Endodermal cell (in vitro differentiated cells): ENCODE data around the gene NDUFA8. TPM values are rescaled to one million over a fixed set of nuclear protein-coding genes. Genes with fewer than 3 reads are reported as not detected.

ENCODE experiments used
- DNase-seq: peaks from one replicate; pipeline ENCODE4 v3.0.0-alpha.2; 2017
- H3K27ac ChIP-seq: 2 replicates; pipeline ENCODE4 v1.5.1; 2013; ENCODE audit warnings: mild to moderate bottlenecking, low read depth, low read length, moderate library complexity
- H3K27me3 ChIP-seq: 2 replicates; pipeline ENCODE4 v1.6.1; 2013; ENCODE audit warnings: mild to moderate bottlenecking, low read length, moderate library complexity; ENCODE audit not compliant: insufficient read depth, control insufficient read depth, poor library complexity, severe bottlenecking
- H3K36me3 ChIP-seq: 2 replicates; pipeline ENCODE4 v1.7.0; 2013; ENCODE audit warnings: mild to moderate bottlenecking, low read length, moderate library complexity; ENCODE audit not compliant: control insufficient read depth, insufficient read depth
- H3K4me1 ChIP-seq: one replicate; pipeline ENCODE4 v1.7.0; 2013; ENCODE audit warnings: low read length; ENCODE audit not compliant: control insufficient read depth, insufficient read depth
- H3K4me3 ChIP-seq: 2 replicates; pipeline ENCODE4 v1.5.1; 2013; ENCODE audit warnings: mild to moderate bottlenecking, low read length, moderate library complexity
- H3K9ac ChIP-seq: 2 replicates; pipeline ENCODE4 v1.6.1; 2013; ENCODE audit warnings: mild to moderate bottlenecking, low read length, moderate library complexity; ENCODE audit not compliant: poor library complexity, severe bottlenecking; ENCODE audit errors: extremely low read depth
- H3K9me3 ChIP-seq: 2 replicates; pipeline ENCODE4 v1.6.1; 2013; ENCODE audit warnings: mild to moderate bottlenecking, low read length, moderate library complexity; ENCODE audit not compliant: control insufficient read depth
- H3K27ac Mint-ChIP-seq: 2 replicates; pipeline ENCODE4 v1.8.0; 2020; ENCODE audit warnings: mixed read lengths
- H3K27me3 Mint-ChIP-seq: 2 replicates; pipeline ENCODE4 v1.8.0; 2021; ENCODE audit warnings: mild to moderate bottlenecking, mixed read lengths; ENCODE audit not compliant: insufficient read depth
- H3K36me3 Mint-ChIP-seq: 2 replicates; pipeline ENCODE4 v1.8.0; 2020; ENCODE audit warnings: low read depth, mixed read lengths
- H3K4me1 Mint-ChIP-seq: 2 replicates; pipeline ENCODE4 v1.8.0; 2020; ENCODE audit warnings: mixed read lengths
- H3K4me3 Mint-ChIP-seq: 2 replicates; pipeline ENCODE4 v1.8.0; 2020; ENCODE audit warnings: mild to moderate bottlenecking, moderate library complexity, mixed read lengths
- H3K9me3 Mint-ChIP-seq: 2 replicates; pipeline ENCODE4 v1.8.0; 2020; ENCODE audit warnings: mild to moderate bottlenecking, mixed read lengths
- WGBS, 2 experiments: methylation state at CpG; one replicate each; pipeline versions ENCODE4 v1.1.5 to v1.1.7; 2013; ENCODE audit warnings: missing lambda C conversion rate in 2 of 2, mixed read lengths in 1 of 2; ENCODE audit not compliant: insufficient coverage in 1 of 2, insufficient read length in 1 of 2; 5-methylcytosine and 5-hydroxymethylcytosine counted together
- total RNA-seq, 2 donors: library from RNA; stranded (reverse); fragmentation: NEBNext Ultra II Directional in 1 of 2; extraction: Animal tissue kit (Norgen Biotek cat#: 25700) in 1 of 2; gene quantifications; 2 replicates in 1 of 2; 3 replicates in 1 of 2; pipeline ENCODE4 v1.2.1, GENCODE V29; 2021
- TF ChIP-seq, protein P1 (sequence below): fragments of 200-600 bp; sonication (generic); conservative IDR thresholded peaks from 2 replicates; pipeline ENCODE4 v1.5.0; 2021; ENCODE audit warnings: antibody characterized with exemption, mild to moderate bottlenecking

NDUFA8 gene
- total RNA-seq, 2 donors from 2014 or later: 65.8 to 67.8 TPM

DNA sequence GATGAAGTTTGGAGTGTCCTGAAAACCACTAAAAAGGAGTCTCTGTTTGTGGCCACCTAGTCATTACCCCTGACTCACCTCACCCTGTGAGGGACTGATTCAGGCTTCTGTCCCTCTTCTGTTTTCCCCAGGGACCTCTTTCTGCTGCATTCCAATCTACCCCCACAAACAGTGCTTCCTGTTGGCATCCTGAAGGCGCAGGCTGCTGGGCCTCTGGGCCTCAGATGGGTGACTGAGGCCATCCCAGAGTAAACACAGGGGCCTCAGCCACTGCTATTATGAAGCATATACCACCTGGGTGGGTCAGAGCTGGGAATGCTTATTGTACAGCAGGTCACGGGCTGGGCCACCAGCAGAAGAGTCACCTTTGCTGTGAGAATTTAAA lies 20.1 kb upstream of the NDUFA8 start:
- no peak overlapping the region for H3K9ac ChIP-seq
- Mint-ChIP-seq H3K36me3 (no peaks in the 10 kb centered on the region), H3K4me3 (no peak overlapping the region), H3K27me3 (peaks cover 5% of the 10 kb centered on the region), H3K4me1 (no peaks in the 10 kb centered on the region), H3K27ac (no peak overlapping the region), H3K9me3 (no peaks in the 10 kb centered on the region)
- TF ChIP-seq, protein P1, sequence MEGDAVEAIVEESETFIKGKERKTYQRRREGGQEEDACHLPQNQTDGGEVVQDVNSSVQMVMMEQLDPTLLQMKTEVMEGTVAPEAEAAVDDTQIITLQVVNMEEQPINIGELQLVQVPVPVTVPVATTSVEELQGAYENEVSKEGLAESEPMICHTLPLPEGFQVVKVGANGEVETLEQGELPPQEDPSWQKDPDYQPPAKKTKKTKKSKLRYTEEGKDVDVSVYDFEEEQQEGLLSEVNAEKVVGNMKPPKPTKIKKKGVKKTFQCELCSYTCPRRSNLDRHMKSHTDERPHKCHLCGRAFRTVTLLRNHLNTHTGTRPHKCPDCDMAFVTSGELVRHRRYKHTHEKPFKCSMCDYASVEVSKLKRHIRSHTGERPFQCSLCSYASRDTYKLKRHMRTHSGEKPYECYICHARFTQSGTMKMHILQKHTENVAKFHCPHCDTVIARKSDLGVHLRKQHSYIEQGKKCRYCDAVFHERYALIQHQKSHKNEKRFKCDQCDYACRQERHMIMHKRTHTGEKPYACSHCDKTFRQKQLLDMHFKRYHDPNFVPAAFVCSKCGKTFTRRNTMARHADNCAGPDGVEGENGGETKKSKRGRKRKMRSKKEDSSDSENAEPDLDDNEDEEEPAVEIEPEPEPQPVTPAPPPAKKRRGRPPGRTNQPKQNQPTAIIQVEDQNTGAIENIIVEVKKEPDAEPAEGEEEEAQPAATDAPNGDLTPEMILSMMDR: no peak
- 78 to 100% methylated on average over 1 to 2 of the region's 2 CpGs for WGBS, 2 experiments
- no peak overlapping the region for H3K4me3 ChIP-seq
- H3K4me1 ChIP-seq: no peaks in the 10 kb centered on the region
- no peaks in the 10 kb centered on the region for H3K9me3 ChIP-seq
- DNase-seq: no peak
- peaks cover 4% of the 10 kb centered on the region for H3K27me3 ChIP-seq
- no peaks in the 10 kb centered on the region for H3K36me3 ChIP-seq
- H3K27ac ChIP-seq: no peak overlapping the region

DNA sequence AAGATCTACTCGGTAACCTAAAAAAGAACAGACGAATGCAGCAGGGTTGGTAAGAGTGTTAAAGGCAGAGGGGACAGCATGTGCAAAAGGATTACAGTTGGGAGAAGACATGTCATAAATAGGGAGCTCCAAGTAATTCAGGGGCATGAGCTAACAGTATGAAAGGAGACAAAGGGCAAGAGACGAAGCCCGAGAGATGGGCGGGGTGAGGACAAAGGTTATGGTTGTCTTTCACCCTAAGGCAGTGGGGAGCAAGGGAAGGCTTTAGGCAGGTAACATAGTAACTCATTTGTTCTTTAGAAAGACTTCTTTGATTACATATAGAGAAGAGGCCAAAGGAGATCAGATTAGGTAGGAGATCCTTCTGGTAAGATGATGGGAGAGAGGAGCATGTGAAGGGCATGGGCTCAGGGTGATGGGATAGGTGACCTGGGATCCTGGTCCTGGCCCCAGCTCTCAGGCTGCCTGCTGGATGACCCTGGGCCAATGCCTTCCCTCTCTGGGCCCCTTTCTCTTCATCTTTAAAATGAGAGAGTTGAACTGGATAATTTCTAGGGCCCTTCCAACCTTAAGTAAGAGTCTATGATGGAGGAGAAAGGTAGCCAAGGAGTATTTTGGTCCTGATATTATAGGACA lies 19.6 kb upstream of the NDUFA8 start:
- Histone ChIP-seq H3K4me1 (no peaks in the 10 kb centered on the region), H3K9ac (no peak overlapping the region), H3K4me3 (no peak overlapping the region), H3K27me3 (peaks cover 4% of the 10 kb centered on the region), H3K9me3 (no peaks in the 10 kb centered on the region), H3K27ac (no peak overlapping the region), H3K36me3 (no peaks in the 10 kb centered on the region)
- Mint-ChIP-seq H3K27me3 (peaks cover 5% of the 10 kb centered on the region), H3K27ac (no peak overlapping the region), H3K9me3 (no peaks in the 10 kb centered on the region), H3K4me3 (no peak overlapping the region), H3K36me3 (no peaks in the 10 kb centered on the region), H3K4me1 (no peaks in the 10 kb centered on the region)
- TF ChIP-seq, protein P1: no peak
- WGBS, 2 experiments: 95 to 96% methylated on average over 4 to 5 of the region's 5 CpGs
- no peak for DNase-seq

DNA sequence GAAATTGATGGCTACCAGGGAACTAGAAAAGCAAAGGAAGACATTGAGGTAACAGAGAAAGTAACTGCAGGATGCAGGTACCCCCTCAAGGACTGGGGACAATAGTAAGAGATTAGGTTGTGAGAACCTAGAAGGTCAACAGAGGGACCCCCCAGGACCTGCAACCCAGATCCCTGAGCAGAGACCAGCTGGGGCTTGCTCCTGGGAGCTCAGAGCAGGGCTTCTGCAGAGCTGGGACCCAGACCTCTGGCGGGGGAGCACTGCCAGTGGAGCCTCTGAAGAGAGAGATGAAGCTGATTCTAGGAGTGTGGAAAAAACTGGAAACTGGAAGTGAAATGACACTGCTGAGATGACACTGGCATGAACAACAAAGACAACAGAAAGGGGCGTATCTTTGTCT lies 17.3 kb upstream of the NDUFA8 start:
- Histone ChIP-seq H3K9me3 (no peaks in the 10 kb centered on the region), H3K4me1 (no peaks in the 10 kb centered on the region), H3K36me3 (no peaks in the 10 kb centered on the region), H3K27ac (no peak overlapping the region), H3K4me3 (no peak overlapping the region), H3K9ac (no peak overlapping the region), H3K27me3 (peaks cover 10% of the 10 kb centered on the region)
- H3K36me3 Mint-ChIP-seq: no peaks in the 10 kb centered on the region
- TF ChIP-seq, protein P1: no peak
- no peak for DNase-seq
- H3K9me3 Mint-ChIP-seq: no peaks in the 10 kb centered on the region
- no peaks in the 10 kb centered on the region for H3K4me1 Mint-ChIP-seq
- H3K27me3 Mint-ChIP-seq: peaks cover 14% of the 10 kb centered on the region
- no peak overlapping the region for H3K27ac Mint-ChIP-seq
- H3K4me3 Mint-ChIP-seq: no peak overlapping the region
- 78 to 95% methylated on average over 2 of the region's 2 CpGs for WGBS, 2 experiments
